Measurements from ENCODE around the gene MATN3.

- peak; percentile 83 for TF ChIP-seq POLR2A (IDR thresholded peaks at IDR 0.05; ENCODE audit: low read depth, low read length)
- no peak for TF ChIP-seq CTCF (IDR thresholded peaks at IDR 0.05; ENCODE audit: extremely low read depth in 1 of 2, insufficient read depth in 1 of 2, low read depth in 1 of 2, low read length in 2 of 2)
- peak; percentile 87 for TF ChIP-seq MAX (IDR thresholded peaks at IDR 0.05; ENCODE audit: insufficient read depth, insufficient read length)
- no peak for TF ChIP-seq MYC (IDR thresholded peaks at IDR 0.05; ENCODE audit: low read depth, low read length)
- no peak for TF ChIP-seq JUN (IDR thresholded peaks at IDR 0.05; ENCODE audit: borderline replicate concordance, insufficient read depth, insufficient read length, low read depth)
- peak; percentile 80 for TF ChIP-seq POLR2AphosphoS5 (IDR thresholded peaks at IDR 0.05; ENCODE audit: insufficient read depth, low read depth, low read length)
- no peak for TF ChIP-seq EZH2 (IDR thresholded peaks at IDR 0.05; ENCODE audit: borderline replicate concordance, low read depth, low read length, severe bottlenecking)
These were observed 22.6 kb downstream of the MATN3 start, which contains the start of gene WDR35 for GRCh38 chr2:19989667-19990415.

Data from endothelial cell of umbilical vein (primary cell).